Measurements from ENCODE around the gene CRACR2A.

CRACR2A gene

DNA sequence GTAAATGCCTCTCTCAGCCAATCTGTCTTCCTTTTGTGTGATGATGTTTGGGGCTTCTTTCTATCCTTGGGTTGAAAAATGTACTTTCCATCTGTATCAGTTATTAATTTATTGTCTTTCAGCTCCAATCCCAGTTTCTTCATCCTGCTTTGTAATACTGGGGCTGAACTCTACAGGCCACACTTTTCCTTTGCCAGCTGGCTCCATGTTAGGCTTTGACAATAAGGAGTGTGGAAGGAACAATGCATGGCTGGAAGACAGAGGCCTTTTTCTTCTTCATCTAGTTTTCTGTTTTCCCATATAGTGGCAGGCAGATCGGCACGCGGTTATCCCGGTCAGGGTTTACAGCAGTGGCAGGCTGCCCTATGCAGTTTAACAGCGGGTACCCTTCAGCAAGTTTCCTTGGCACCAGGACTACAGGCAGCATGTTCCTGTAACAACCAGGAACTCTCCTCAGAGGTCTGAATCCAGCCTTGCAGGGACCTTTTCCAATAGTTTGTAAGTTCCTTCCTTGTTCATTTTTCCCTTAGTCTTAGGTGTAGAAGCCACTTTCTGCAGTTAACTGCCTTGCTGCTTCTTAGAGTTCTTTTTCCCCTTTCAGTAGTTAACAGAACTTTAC is 38.5 kb upstream of the CRACR2A start:
- TF ChIP-seq, protein P1, sequence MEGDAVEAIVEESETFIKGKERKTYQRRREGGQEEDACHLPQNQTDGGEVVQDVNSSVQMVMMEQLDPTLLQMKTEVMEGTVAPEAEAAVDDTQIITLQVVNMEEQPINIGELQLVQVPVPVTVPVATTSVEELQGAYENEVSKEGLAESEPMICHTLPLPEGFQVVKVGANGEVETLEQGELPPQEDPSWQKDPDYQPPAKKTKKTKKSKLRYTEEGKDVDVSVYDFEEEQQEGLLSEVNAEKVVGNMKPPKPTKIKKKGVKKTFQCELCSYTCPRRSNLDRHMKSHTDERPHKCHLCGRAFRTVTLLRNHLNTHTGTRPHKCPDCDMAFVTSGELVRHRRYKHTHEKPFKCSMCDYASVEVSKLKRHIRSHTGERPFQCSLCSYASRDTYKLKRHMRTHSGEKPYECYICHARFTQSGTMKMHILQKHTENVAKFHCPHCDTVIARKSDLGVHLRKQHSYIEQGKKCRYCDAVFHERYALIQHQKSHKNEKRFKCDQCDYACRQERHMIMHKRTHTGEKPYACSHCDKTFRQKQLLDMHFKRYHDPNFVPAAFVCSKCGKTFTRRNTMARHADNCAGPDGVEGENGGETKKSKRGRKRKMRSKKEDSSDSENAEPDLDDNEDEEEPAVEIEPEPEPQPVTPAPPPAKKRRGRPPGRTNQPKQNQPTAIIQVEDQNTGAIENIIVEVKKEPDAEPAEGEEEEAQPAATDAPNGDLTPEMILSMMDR (IDR thresholded peaks at IDR 0.05; ENCODE audit: control extremely low read depth, extremely low read depth, low read depth, missing control alignments): no peak
- POLR2A ChIA-PET: no interaction called here
- CTCF ChIA-PET: interaction anchor here (2.1 to 6.2 kb wide), 2 partner anchors 12 to 491 kb away, joined by 7 to 27 read pairs; no protein-coding TSS in a partner anchor
- no peak for DNase-seq (ENCODE audit: extremely low spot score)

DNA sequence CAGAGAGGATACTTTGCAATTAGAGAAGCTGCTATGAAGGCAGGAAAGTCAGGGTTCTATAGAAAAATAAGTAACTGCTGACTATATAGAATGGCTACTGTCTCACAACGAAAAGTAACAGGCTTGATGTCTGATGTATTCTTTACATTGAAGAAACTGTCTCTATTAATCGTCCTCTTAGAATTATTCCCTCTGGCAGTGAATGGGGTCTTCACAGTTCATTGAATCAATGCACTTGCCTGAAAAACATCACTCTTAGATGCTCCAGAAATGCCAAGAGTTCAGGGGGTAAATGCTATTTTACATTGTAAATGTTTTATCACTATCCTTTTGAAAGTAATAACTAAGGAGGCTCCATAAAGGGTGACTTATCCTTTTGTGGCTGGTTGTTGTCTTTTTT is 37.7 kb upstream of the CRACR2A start:
- TF ChIP-seq, protein P1 (IDR thresholded peaks at IDR 0.05; ENCODE audit: control extremely low read depth, extremely low read depth, low read depth, missing control alignments): no peak
- no peak for DNase-seq (ENCODE audit: extremely low spot score)
- CTCF ChIA-PET: interaction anchor here (1.2 to 6.2 kb wide), 3 partner anchors 13 to 490 kb away, joined by 3 to 27 read pairs (median 7); no protein-coding TSS in a partner anchor
- POLR2A ChIA-PET: no interaction called here

- ChIA-PET POLR2A (no interaction called here), CTCF (interaction anchor here (1.2 to 6.2 kb wide), 4 partner anchors 12 to 489 kb away, joined by 3 to 27 read pairs (median 11); no protein-coding TSS in a partner anchor)
- DNase-seq (ENCODE audit: extremely low spot score): no peak
- TF ChIP-seq, protein P1 (IDR thresholded peaks at IDR 0.05; ENCODE audit: control extremely low read depth, extremely low read depth, low read depth, missing control alignments): no peak
Observed at GRCh38 chr12:3789838-3790237, 36.9 kb upstream of the CRACR2A start.

DNA sequence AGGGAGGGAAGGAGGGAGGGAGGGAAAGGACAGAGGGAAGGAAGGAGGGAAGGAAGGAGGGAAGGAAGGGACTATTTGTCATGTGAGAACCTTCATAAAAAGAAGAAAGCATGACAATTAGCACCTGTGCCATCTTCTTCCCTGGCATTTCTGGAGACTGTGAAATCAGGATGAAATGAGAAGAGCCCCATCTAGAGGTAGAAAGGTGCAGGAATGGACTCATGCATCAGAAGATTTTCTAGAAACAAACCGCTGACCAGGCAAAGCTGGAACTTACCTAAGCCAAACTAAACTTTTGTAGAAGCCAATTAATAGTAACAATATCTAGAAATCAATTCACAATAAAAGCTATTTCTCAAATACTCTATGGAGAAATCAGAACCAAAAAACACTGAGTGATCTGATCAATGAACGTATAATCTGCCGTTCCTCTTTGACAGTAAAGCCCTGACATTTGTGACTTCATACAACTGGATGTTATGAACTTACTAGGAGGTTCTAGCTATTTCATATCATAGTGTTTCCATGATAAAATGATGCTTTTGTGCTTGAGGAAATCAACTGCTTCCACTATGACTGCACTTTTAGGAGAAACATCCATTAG is 24.4 kb upstream of the CRACR2A start:
- DNase-seq (ENCODE audit: extremely low spot score): peak; percentile 34
- CTCF ChIA-PET: interaction anchor here (0.7 to 2.5 kb wide), 17 partner anchors 9 to 480 kb away, joined by 3 to 29 read pairs (median 4); partner anchors contain the start of gene CRACR2A

DNA sequence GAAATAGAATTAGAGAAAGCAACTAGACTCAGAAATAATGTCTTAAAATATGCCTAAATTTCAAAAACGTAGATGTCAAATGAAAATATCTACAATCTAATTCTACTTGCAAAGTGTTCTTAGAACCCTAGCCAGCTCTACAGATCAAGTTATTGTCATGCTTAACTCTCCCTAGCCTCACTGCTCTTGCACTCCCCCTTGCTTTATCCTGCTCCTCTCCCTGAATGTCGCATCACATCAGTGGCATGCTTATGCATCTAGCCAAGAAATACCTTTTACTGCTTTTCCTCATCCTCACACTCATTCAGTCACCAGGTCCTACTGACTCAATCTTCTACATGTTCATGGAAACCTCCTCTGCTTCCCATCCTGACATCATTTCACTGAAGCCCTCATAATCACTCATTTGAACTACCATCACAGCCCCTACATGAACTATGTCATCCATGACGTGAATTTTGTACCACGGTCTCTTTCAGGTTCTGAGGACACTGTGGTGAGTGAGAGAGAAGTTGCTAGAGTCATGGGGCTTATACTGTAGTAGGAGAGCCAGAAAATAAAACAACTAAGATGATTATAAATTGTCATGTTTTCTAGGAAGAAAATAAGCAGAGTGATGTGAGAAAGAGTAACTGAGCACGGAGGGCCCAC is 22.6 kb upstream of the CRACR2A start:
- DNase-seq (ENCODE audit: extremely low spot score): no peak
- ChIA-PET POLR2A (no interaction called here), CTCF (interaction anchor here (2.3 to 2.6 kb wide), 3 partner anchors 17 to 475 kb away, joined by 7 to 29 read pairs (median 15); no protein-coding TSS in a partner anchor)
- TF ChIP-seq, protein P1 (IDR thresholded peaks at IDR 0.05; ENCODE audit: control extremely low read depth, extremely low read depth, low read depth, missing control alignments): no peak

More for the DNA sequence above, 24.4 kb upstream of the CRACR2A start:
- TF ChIP-seq, protein P1 (IDR thresholded peaks at IDR 0.05; ENCODE audit: control extremely low read depth, extremely low read depth, low read depth, missing control alignments): peak; percentile 51
- POLR2A ChIA-PET: no interaction called here

DNA sequence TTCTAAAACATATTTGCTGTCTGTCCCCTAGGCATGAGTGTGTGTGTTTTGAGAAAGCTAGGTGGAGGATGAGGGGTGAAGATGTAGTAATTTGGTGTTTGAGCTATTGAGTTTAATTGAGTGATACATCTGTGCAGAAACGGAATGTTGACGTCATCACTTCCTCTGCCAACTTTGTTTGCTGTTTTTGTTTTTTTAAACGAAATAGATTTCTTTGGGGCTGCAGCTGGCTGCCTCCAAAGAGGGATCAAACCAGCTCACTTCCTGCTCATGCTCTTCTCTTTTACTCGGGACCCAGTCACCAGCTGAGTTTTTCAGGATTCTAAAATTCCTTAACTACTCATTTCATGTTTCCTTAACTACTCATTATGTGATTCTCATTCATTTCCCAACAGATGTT is 19.5 kb upstream of the CRACR2A start:
- ChIA-PET POLR2A (no interaction called here), CTCF (interaction anchor here (0.9 to 2.1 kb wide), 5 partner anchors 20 to 497 kb away, joined by 3 to 15 read pairs (median 3); partner anchors contain the start of gene CRACR2A)
- TF ChIP-seq, protein P1 (IDR thresholded peaks at IDR 0.05; ENCODE audit: control extremely low read depth, extremely low read depth, low read depth, missing control alignments): no peak
- DNase-seq (ENCODE audit: extremely low spot score): no peak
